Sigmoid colon (tissue), 4 donors: ENCODE results near the gene DQX1.

Source experiments
- EP300 ChIP-seq, 4 donors: sonication (generic); formaldehyde crosslinking; IDR thresholded peaks; one replicate each; pipeline ENCODE4 v1.6.1; 2017; ENCODE audit warnings: antibody characterized with exemption in 4 of 4
- POLR2A ChIP-seq, 2 donors: fragments of 450-650 bp; IDR thresholded peaks; one replicate each; pipeline ENCODE4 v1.6.1; 2016; ENCODE audit warnings: antibody characterized with exemption in 2 of 2, mild to moderate bottlenecking in 2 of 2, moderate library complexity in 2 of 2

GRCh38 chr2:74558284-74559230 is 32.5 kb upstream of the DQX1 start:
- TF ChIP-seq POLR2A (IDR thresholded peaks at IDR 0.05), result no peak
- no peak for TF ChIP-seq EP300 (IDR thresholded peaks at IDR 0.05)
